SK-N-SH treated with all-trans-retinoic acid at 6 μM for 48 hours (cell line): Measurements from ENCODE around the gene ATP13A2.

Source experiments
- ARNTL ChIP-seq: fragments of 450-650 bp; formaldehyde crosslinking; IDR thresholded peaks from 2 replicates; pipeline ENCODE4 v1.5.0; 2020; ENCODE audit warnings: low read depth, mild to moderate bottlenecking, moderate library complexity, borderline replicate concordance
- BACH2 ChIP-seq: fragments of 250-450 bp; sonication (Bioruptor Pico); IDR thresholded peaks from 2 replicates; pipeline ENCODE4 v1.9.0; 2021; ENCODE audit warnings: mild to moderate bottlenecking, borderline replicate concordance
- CREB5 ChIP-seq: fragments of 250-450 bp; sonication (Bioruptor Pico); IDR thresholded peaks from 2 replicates; pipeline ENCODE4 v1.5.1; 2020; ENCODE audit warnings: low read depth, mild to moderate bottlenecking, moderate library complexity
- ESRRG ChIP-seq: fragments of 250-450 bp; sonication (Bioruptor Pico); IDR thresholded peaks from 2 replicates; pipeline ENCODE4 v1.6.1; 2021; ENCODE audit warnings: mild to moderate bottlenecking
- OSR1 ChIP-seq: fragments of 250-450 bp; sonication (Bioruptor Pico); IDR thresholded peaks from 2 replicates; pipeline ENCODE4 v1.8.0; 2022; ENCODE audit warnings: moderate library complexity, mild to moderate bottlenecking, inconsistent platforms
- PATZ1 ChIP-seq: fragments of 250-450 bp; sonication (Bioruptor Pico); IDR thresholded peaks from 2 replicates; pipeline ENCODE4 v1.8.0; 2020; ENCODE audit warnings: mild to moderate bottlenecking, moderate library complexity, borderline replicate concordance
- POU6F1 ChIP-seq: fragments of 250-450 bp; sonication (Bioruptor Pico); IDR thresholded peaks from 2 replicates; pipeline ENCODE4 v1.8.0; 2021; ENCODE audit warnings: low read depth, mild to moderate bottlenecking, moderate library complexity, borderline replicate concordance
- PPARA ChIP-seq: fragments of 250-450 bp; sonication (Bioruptor Pico); IDR thresholded peaks from 2 replicates; pipeline ENCODE4 v1.5.0; 2020; ENCODE audit warnings: mild to moderate bottlenecking, borderline replicate concordance
- RARB ChIP-seq: fragments of 250-450 bp; sonication (Bioruptor Pico); IDR thresholded peaks from 2 replicates; pipeline ENCODE4 v1.8.0; 2021; ENCODE audit warnings: mild to moderate bottlenecking, moderate library complexity
- ZFP3 ChIP-seq: fragments of 250-450 bp; sonication (Bioruptor Pico); IDR thresholded peaks from 2 replicates; pipeline ENCODE4 v1.5.0; 2020; ENCODE audit warnings: mild to moderate bottlenecking, moderate library complexity
- ZFP30 ChIP-seq: fragments of 450-650 bp; formaldehyde crosslinking; IDR thresholded peaks from 2 replicates; pipeline ENCODE4 v1.5.0; 2022; ENCODE audit warnings: mild to moderate bottlenecking, moderate library complexity
- ZNF565 ChIP-seq: fragments of 450-650 bp; formaldehyde crosslinking; conservative IDR thresholded peaks from 2 replicates; pipeline ENCODE4 v1.5.0; 2020; ENCODE audit warnings: low read depth, mild to moderate bottlenecking, moderate library complexity

GRCh38 chr1:16938351-16939321, 73.1 kb downstream of the ATP13A2 start:
- TF ChIP-seq RARB (CRISPR knock-in tag) = no peak
- TF ChIP-seq ARNTL (CRISPR knock-in tag) = no peak
- TF ChIP-seq PATZ1 (CRISPR knock-in tag) = no peak
- no peak for TF ChIP-seq ZFP30 (CRISPR knock-in tag)
- no peak for TF ChIP-seq PPARA (CRISPR knock-in tag)
- TF ChIP-seq ZFP3 (CRISPR knock-in tag) = no peak
- no peak for TF ChIP-seq OSR1 (CRISPR knock-in tag)
- no peak for TF ChIP-seq BACH2
- TF ChIP-seq POU6F1 (CRISPR knock-in tag) = no peak
- no peak for TF ChIP-seq ZNF565
- no peak for TF ChIP-seq CREB5 (CRISPR knock-in tag)
- no peak for TF ChIP-seq ESRRG (CRISPR knock-in tag)
